ENCODE measurements around the gene SMIM35. TPM values are rescaled to one million over a fixed set of nuclear protein-coding genes. Genes with fewer than 3 reads are reported as not detected.

SMIM35 gene
- total RNA-seq, 4 donors from 2014 or later: not detected

GRCh38 chr11:118059246-118059940, 27.4 kb downstream of the SMIM35 start:
- TF ChIP-seq, protein P1, sequence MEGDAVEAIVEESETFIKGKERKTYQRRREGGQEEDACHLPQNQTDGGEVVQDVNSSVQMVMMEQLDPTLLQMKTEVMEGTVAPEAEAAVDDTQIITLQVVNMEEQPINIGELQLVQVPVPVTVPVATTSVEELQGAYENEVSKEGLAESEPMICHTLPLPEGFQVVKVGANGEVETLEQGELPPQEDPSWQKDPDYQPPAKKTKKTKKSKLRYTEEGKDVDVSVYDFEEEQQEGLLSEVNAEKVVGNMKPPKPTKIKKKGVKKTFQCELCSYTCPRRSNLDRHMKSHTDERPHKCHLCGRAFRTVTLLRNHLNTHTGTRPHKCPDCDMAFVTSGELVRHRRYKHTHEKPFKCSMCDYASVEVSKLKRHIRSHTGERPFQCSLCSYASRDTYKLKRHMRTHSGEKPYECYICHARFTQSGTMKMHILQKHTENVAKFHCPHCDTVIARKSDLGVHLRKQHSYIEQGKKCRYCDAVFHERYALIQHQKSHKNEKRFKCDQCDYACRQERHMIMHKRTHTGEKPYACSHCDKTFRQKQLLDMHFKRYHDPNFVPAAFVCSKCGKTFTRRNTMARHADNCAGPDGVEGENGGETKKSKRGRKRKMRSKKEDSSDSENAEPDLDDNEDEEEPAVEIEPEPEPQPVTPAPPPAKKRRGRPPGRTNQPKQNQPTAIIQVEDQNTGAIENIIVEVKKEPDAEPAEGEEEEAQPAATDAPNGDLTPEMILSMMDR (IDR thresholded peaks at IDR 0.05; ENCODE audit: low read depth): no peak

DNA sequence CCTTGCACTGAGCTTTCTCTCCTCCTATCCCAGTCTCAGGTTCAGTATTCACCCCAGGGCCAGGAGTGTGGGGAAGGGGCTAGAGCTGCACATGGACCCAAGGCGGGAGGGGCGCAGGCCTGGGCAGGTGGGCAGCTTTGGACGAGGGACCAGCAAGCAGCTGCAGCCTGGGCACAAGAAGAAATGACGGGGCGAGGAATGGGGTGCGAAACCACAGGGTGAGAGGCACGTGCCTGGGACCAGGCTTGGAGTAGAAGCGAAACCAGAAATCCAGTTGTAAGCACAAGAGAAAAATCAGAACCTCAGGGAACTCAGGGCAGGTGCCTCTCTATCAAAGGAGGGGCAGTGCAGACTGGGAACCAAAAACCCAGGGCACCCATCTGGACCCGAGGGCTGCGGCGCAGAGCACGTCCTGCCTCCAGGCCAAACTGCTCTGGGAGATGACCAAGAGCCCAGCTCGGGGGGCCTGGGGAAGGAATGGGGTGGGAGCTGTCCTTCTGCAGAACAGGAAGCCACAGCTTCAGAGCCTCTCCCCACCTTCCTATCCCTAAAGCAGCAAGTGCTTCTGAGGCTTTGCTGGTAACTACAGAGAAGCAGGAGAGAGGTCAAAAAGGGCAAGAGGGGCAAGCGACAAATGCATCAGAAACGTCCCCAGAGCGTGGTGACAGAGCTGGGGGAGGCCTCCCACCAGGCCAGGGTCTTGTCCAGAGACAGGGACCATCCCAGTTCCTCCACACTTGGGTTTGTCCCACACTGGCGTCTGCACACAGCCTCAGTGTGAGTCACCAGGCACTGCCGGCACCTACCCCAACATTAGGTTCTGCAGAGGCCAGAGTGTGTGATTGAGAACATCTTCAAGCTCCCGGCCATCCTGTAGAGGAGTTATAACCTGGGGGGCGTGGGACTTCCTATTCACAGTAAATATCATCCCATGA, 28.2 kb downstream of the SMIM35 start:
- TF ChIP-seq, protein P1 (IDR thresholded peaks at IDR 0.05; ENCODE audit: low read depth): no peak

- TF ChIP-seq, protein P1 (IDR thresholded peaks at IDR 0.05; ENCODE audit: low read depth): no peak
Measured at GRCh38 chr11:118057251-118058145, 29.3 kb downstream of the SMIM35 start.

GRCh38 chr11:118056806-118057205, 30.0 kb downstream of the SMIM35 start:
- TF ChIP-seq, protein P1 (IDR thresholded peaks at IDR 0.05; ENCODE audit: low read depth): no peak

- TF ChIP-seq, protein P1 (IDR thresholded peaks at IDR 0.05; ENCODE audit: low read depth): no peak
Measured at GRCh38 chr11:118055966-118056365, 30.8 kb downstream of the SMIM35 start.

DNA sequence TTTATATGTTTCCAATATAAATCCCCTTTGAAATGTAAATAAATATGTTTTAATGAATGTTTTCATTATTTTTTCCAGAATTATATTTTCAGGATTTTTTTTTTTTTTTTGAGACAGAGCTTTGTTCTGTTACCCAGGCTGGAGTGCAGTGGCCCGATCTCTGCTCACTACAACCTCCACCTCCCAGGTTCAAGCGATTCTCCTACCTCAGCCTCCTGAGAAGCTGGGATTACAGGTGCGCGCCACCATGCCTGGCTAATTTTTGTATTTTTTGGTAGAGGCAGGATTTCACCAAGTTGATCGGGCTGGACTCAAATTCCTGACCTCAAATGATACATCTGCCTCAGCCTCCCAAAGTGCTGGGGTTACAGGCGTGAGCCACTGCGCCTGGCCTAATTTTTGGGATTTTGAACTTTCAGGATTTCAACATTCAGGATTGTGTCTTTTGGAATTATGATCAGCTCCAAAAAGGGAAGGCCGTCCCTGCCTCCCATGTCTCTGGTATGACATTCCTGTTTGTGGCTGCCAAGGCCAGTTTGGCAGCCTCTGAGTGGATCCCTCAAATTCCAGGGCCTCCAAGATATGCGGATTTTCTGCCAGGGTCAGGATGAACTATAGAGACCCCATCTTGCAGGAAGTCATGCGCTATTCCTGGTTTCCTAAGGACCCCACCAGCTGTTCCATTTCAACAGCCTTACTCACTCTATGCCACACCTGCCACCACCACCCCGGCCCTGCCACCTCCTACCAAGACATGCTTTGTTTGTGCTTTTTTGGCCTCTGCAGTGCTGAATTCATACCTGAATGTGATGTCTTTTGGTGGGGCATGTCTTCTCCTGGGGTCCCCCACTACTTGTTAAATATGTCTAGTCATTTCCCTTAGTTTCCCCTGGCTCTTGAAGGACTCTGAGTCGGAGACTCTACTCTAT, 31.8 kb downstream of the SMIM35 start:
- TF ChIP-seq, protein P1 (IDR thresholded peaks at IDR 0.05; ENCODE audit: low read depth): no peak

Measured in subcutaneous adipose tissue (tissue), 4 donors.